H1 (cell line): ENCODE results near the gene CAV1. TPM values are rescaled to one million over a fixed set of nuclear protein-coding genes. Genes with fewer than 3 reads are reported as not detected.

Experiments
- CTCF ChIA-PET: fragments of 300-600 bp; sonication (Branson Sonifier 250); formaldehyde crosslinking; loops from one replicate; lab custom pipeline; 2021; ENCODE audit not compliant: partially characterized antibody; lab: Charles Lee
- POLR2A ChIA-PET: fragments of 300-600 bp; sonication (Branson Sonifier 250); formaldehyde crosslinking; loops from one replicate; lab custom pipeline; 2021; ENCODE audit warnings: inconsistent platforms; ENCODE audit not compliant: partially characterized antibody; lab: Charles Lee
- DNase-seq, 2 experiments: peaks; one replicate each; pipeline versions ENCODE4 v3.0.0 to v3.0.0-alpha.2; 2010 to 2022; ENCODE audit warnings: low spot score in 2 of 2, low read depth in 1 of 2, mixed read lengths in 1 of 2
- FAIRE-seq: peaks from 2 replicates; lab custom pipeline; 2011; peaks lifted over from hg19 to GRCh38; lab: Jason Lieb, UNC
- H2AFZ ChIP-seq: 2 replicates; pipeline ENCODE4 v1.8.1; 2012; ENCODE audit warnings: low read length, inconsistent platforms
- H2AK5ac ChIP-seq: 2 replicates; pipeline ENCODE4 v1.6.1; 2013; ENCODE audit warnings: low read depth, low read length
- H2BK120ac ChIP-seq: replicated peaks from 2 replicates; pipeline ENCODE3; 2013; ENCODE audit warnings: low read depth, low read length, inconsistent platforms
- H2BK12ac ChIP-seq: 2 replicates; pipeline ENCODE4 v1.6.1; 2013; ENCODE audit warnings: low read depth, low read length
- H2BK15ac ChIP-seq: 2 replicates; pipeline ENCODE4 v1.6.1; 2013; ENCODE audit warnings: low read length
- H2BK20ac ChIP-seq: 2 replicates; pipeline ENCODE4 v1.6.1; 2013; ENCODE audit warnings: low read length
- H2BK5ac ChIP-seq: 2 replicates; pipeline ENCODE4 v1.6.1; 2013; ENCODE audit warnings: low read depth, low read length
- H3K14ac ChIP-seq: 2 replicates; pipeline ENCODE4 v1.6.1; 2013; ENCODE audit warnings: inconsistent platforms; ENCODE audit not compliant: insufficient read length
- H3K18ac ChIP-seq: 2 replicates; pipeline ENCODE4 v1.6.1; 2013; ENCODE audit warnings: low read length; ENCODE audit errors: extremely low read depth
- H3K23ac ChIP-seq: 2 replicates; pipeline ENCODE4 v1.6.1; 2013; ENCODE audit warnings: inconsistent platforms; ENCODE audit not compliant: insufficient read length
- H3K23me2 ChIP-seq: 2 replicates; pipeline ENCODE4 v1.6.1; 2013; ENCODE audit warnings: low read depth, low read length
- H3K27ac ChIP-seq: 2 replicates; pipeline ENCODE4 v1.6.1; 2011; ENCODE audit warnings: low read depth, low read length, inconsistent platforms
- H3K27me3 ChIP-seq, 4 experiments: replicated peaks in 1 of 4; 1 replicate in 1 of 4; 2 replicates in 3 of 4; pipeline versions ENCODE4 v1.6.1 to v1.8.1; 2011 to 2013; ENCODE audit warnings: low read length in 3 of 4, mild to moderate bottlenecking in 3 of 4, inconsistent platforms in 2 of 4, mixed read lengths in 2 of 4, moderate library complexity in 1 of 4; ENCODE audit not compliant: control insufficient read depth in 3 of 4, insufficient read depth in 3 of 4; ENCODE audit errors: extremely low read depth in 1 of 4
- H3K36me3 ChIP-seq, 4 experiments: 2 replicates each; pipeline versions ENCODE4 v1.6.1 to v1.8.1; 2011 to 2013; ENCODE audit warnings: mild to moderate bottlenecking in 4 of 4, low read length in 3 of 4, moderate library complexity in 2 of 4, control low read depth in 1 of 4, inconsistent platforms in 1 of 4; ENCODE audit not compliant: insufficient read depth in 4 of 4, control insufficient read depth in 2 of 4
- H3K4ac ChIP-seq: replicated peaks from 2 replicates; pipeline ENCODE3; 2013; ENCODE audit warnings: low read length, low read depth, mixed read lengths, inconsistent platforms; ENCODE audit not compliant: insufficient read length
- H3K4me1 ChIP-seq, 4 experiments: replicated peaks in 1 of 4; 1 replicate in 1 of 4; 2 replicates in 3 of 4; pipeline versions ENCODE4 v1.6.1 to v1.8.1; 2011 to 2013; ENCODE audit warnings: low read length in 3 of 4, inconsistent platforms in 2 of 4, mixed read lengths in 1 of 4; ENCODE audit not compliant: insufficient read depth in 4 of 4, control insufficient read depth in 3 of 4
- H3K4me2 ChIP-seq, 2 experiments: 2 replicates each; pipeline versions ENCODE4 v1.6.1 to v1.8.1; 2011 to 2013; ENCODE audit warnings: low read depth in 2 of 2, low read length in 2 of 2, control low read depth in 1 of 2, inconsistent platforms in 1 of 2, mild to moderate bottlenecking in 1 of 2; ENCODE audit not compliant: insufficient read depth in 1 of 2
- H3K4me3 ChIP-seq, 4 experiments: fragments of 200-600, 300-600 bp in 1 of 4; sonication (generic), shearing (Covaris generic), sonication (Bioruptor Twin) in 1 of 4; 2 replicates each; pipeline versions ENCODE4 v1.5.1 to v1.8.1; 2011 to 2016; ENCODE audit warnings: low read length in 4 of 4, low read depth in 3 of 4, control low read depth in 2 of 4, inconsistent platforms in 2 of 4, mild to moderate bottlenecking in 2 of 4, mixed read lengths in 1 of 4, moderate library complexity in 1 of 4; ENCODE audit not compliant: insufficient read depth in 2 of 4; ENCODE audit errors: extremely low read depth in 1 of 4
- H3K56ac ChIP-seq: replicated peaks from 2 replicates; pipeline ENCODE3; 2013; ENCODE audit warnings: low read depth, mild to moderate bottlenecking, mixed read lengths, low read length, inconsistent platforms; ENCODE audit not compliant: insufficient read length
- H3K79me1 ChIP-seq: 2 replicates; pipeline ENCODE4 v1.6.1; 2013; ENCODE audit warnings: low read depth, low read length, control low read depth
- H3K79me2 ChIP-seq, 2 experiments: 2 replicates each; pipeline versions ENCODE4 v1.6.1 to v1.8.1; 2012 to 2013; ENCODE audit warnings: low read length in 2 of 2, mild to moderate bottlenecking in 2 of 2, inconsistent platforms in 1 of 2; ENCODE audit not compliant: insufficient read depth in 2 of 2, control insufficient read depth in 1 of 2
- H3K9ac ChIP-seq, 4 experiments: replicated peaks in 1 of 4; 1 replicate in 1 of 4; 2 replicates in 3 of 4; pipeline versions ENCODE4 v1.6.1 to v1.8.1; 2011 to 2013; ENCODE audit warnings: low read depth in 3 of 4, low read length in 3 of 4, control low read depth in 2 of 4, mild to moderate bottlenecking in 2 of 4, moderate library complexity in 2 of 4, inconsistent platforms in 1 of 4; ENCODE audit errors: extremely low read depth in 1 of 4
- H3K9me3 ChIP-seq, 2 experiments: 2 replicates each; pipeline versions ENCODE4 v1.6.1 to v1.8.1; 2012 to 2013; ENCODE audit warnings: mild to moderate bottlenecking in 2 of 2, moderate library complexity in 2 of 2, control low read depth in 1 of 2, inconsistent platforms in 1 of 2, low read depth in 1 of 2, low read length in 1 of 2, mixed read lengths in 1 of 2; ENCODE audit not compliant: insufficient read depth in 2 of 2
- H4K20me1 ChIP-seq, 2 experiments: replicated peaks in 1 of 2; 2 replicates each; pipeline versions ENCODE3 to v1.8.1; 2011 to 2013; ENCODE audit warnings: inconsistent platforms in 2 of 2, low read length in 2 of 2, mild to moderate bottlenecking in 1 of 2; ENCODE audit not compliant: insufficient read depth in 2 of 2, control insufficient read depth in 1 of 2
- H4K5ac ChIP-seq: 2 replicates; pipeline ENCODE4 v1.6.1; 2013; ENCODE audit warnings: low read length, low read depth, mixed read lengths, inconsistent platforms; ENCODE audit not compliant: insufficient read length
- H4K8ac ChIP-seq: 2 replicates; pipeline ENCODE4 v1.8.0; 2013; ENCODE audit warnings: mild to moderate bottlenecking, moderate library complexity, low read length, inconsistent platforms; ENCODE audit not compliant: insufficient read depth; ENCODE audit errors: extremely low read depth
- H4K91ac ChIP-seq: replicated peaks from 2 replicates; pipeline ENCODE3; 2013; ENCODE audit warnings: low read length, mixed read lengths, inconsistent platforms; ENCODE audit not compliant: insufficient read length
- ASH2L ChIP-seq: fragments of 200-600, 300-600 bp; sonication (generic); IDR thresholded peaks from one replicate; pipeline ENCODE4 v1.7.1; 2017; ENCODE audit warnings: low read length
- BACH1 ChIP-seq: IDR thresholded peaks from 2 replicates; pipeline ENCODE4 v1.6.1; 2012; ENCODE audit warnings: low read length, improper control_type of control experiment
- BRCA1 ChIP-seq: IDR thresholded peaks from 2 replicates; pipeline ENCODE4 v1.6.1; 2012; ENCODE audit warnings: low read depth, low read length, improper control_type of control experiment
- CHD1 ChIP-seq: IDR thresholded peaks from 2 replicates; pipeline ENCODE4 v1.6.1; 2012; ENCODE audit warnings: low read depth, low read length, improper control_type of control experiment
- CTCF ChIP-seq, 3 experiments: IDR thresholded peaks; 1 replicate in 2 of 3; 2 replicates in 1 of 3; pipeline versions ENCODE4 v1.5.1 to v1.6.1; 2011; ENCODE audit warnings: low read length in 3 of 3, mild to moderate bottlenecking in 3 of 3, inconsistent platforms in 2 of 3, low read depth in 1 of 3, moderate library complexity in 1 of 3; ENCODE audit not compliant: insufficient read depth in 1 of 3; ENCODE audit errors: control extremely low read depth in 1 of 3
- KDM5A ChIP-seq: fragments of 200-600 bp; IDR thresholded peaks from 2 replicates; pipeline ENCODE4 v1.7.1; 2012; ENCODE audit warnings: mild to moderate bottlenecking, low read length, inconsistent platforms, mixed read lengths
- POLR2AphosphoS5 ChIP-seq: IDR thresholded peaks from 2 replicates; pipeline ENCODE4 v1.6.1; 2011; ENCODE audit warnings: low read depth, low read length
- RBBP5 ChIP-seq: IDR thresholded peaks from 2 replicates; pipeline ENCODE4 v1.7.1; 2012; ENCODE audit warnings: low read depth, mild to moderate bottlenecking, inconsistent platforms, low read length, moderate library complexity, borderline replicate concordance
- RNF2 ChIP-seq: fragments of 200-900, 300-1000 bp; sonication (generic); IDR thresholded peaks from 2 replicates; pipeline ENCODE4 v1.7.1; 2016; ENCODE audit warnings: borderline replicate concordance, low read depth, mild to moderate bottlenecking, antibody characterized with exemption, low read length; ENCODE audit not compliant: poor library complexity, severe bottlenecking; ENCODE audit errors: missing control alignments
- SAP30 ChIP-seq: fragments of 300-600 bp; sonication (generic); IDR thresholded peaks from 2 replicates; pipeline ENCODE4 v1.7.1; 2012; ENCODE audit warnings: low read length, moderate library complexity, mild to moderate bottlenecking, inconsistent platforms; ENCODE audit not compliant: insufficient read depth, insufficient replicate concordance
- SP1 ChIP-seq: IDR thresholded peaks from 2 replicates; pipeline ENCODE4 v1.6.1; 2011; ENCODE audit warnings: low read depth, low read length
- SP2 ChIP-seq: IDR thresholded peaks from 2 replicates; pipeline ENCODE4 v1.6.1; 2012; ENCODE audit warnings: mild to moderate bottlenecking, low read length, inconsistent platforms
- YY1 ChIP-seq: IDR thresholded peaks from 2 replicates; pipeline ENCODE4 v1.6.1; 2011; ENCODE audit warnings: low read depth, mild to moderate bottlenecking, low read length
- WGBS, 2 experiments: shearing (Covaris generic) in 1 of 2; methylation state at CpG; one replicate each; pipeline versions ENCODE4 v1.1.6 to v1.1.7; 2013 to 2015; ENCODE audit warnings: low lambda C conversion rate in 2 of 2, mixed read lengths in 2 of 2, inconsistent platforms in 1 of 2, low coverage in 1 of 2, missing lambda C conversion rate in 1 of 2; ENCODE audit not compliant: insufficient replicate concordance in 2 of 2, insufficient coverage in 1 of 2, insufficient read length in 1 of 2; ENCODE audit errors: extremely low coverage in 1 of 2, missing lambda C conversion rate in 1 of 2; 5-methylcytosine and 5-hydroxymethylcytosine counted together
- polyA plus RNA-seq, 7 experiments: library from polyadenylated mRNA; depleted of rRNA in 3 of 7; stranded (reverse) in 5 of 7; unstranded in 2 of 7; fragments of >200 nt in 5 of 7; fragments of 200-250 nt in 2 of 7; gene quantifications; 1 replicate in 5 of 7; 2 replicates in 1 of 7; 4 replicates in 1 of 7; pipeline versions ENCODE4 v1.2.1 to v1.2.3, GENCODE V29; 2011 to 2013; ENCODE audit warnings: missing spikeins in 2 of 7, mixed read lengths in 2 of 7
- total RNA-seq: library from RNA; stranded (reverse); fragmentation: NEBNext Ultra II Directional; extraction: Animal tissue kit (Norgen Biotek cat#: 25700); gene quantifications from 2 replicates; pipeline ENCODE4 v1.2.1, GENCODE V29; 2021

The CAV1 gene
- total and polyA plus RNA-seq, 2 of the 8 experiments (the other 6 are each of a cell fraction or from before 2014, with no cell fraction given): 16.3 to 21.8 TPM

GRCh38 chr7:116572036-116572435, 47.2 kb downstream of the CAV1 start:
- H3K4me2 ChIP-seq: no peak overlapping the region
- no peaks in the 10 kb centered on the region for H3K79me1 ChIP-seq
- H3K23ac ChIP-seq: no peak overlapping the region
- H2BK12ac ChIP-seq: no peak overlapping the region
- H3K18ac ChIP-seq: no peak overlapping the region
- no peaks in the 10 kb centered on the region for H3K27me3 ChIP-seq
- no peaks in the 10 kb centered on the region for H3K23me2 ChIP-seq
- H3K9ac ChIP-seq: no peak overlapping the region
- H3K4me3 ChIP-seq: no peak overlapping the region
- H4K5ac ChIP-seq: no peak overlapping the region
- no peak overlapping the region for H4K8ac ChIP-seq
- no peak overlapping the region for H2AK5ac ChIP-seq
- no peaks in the 10 kb centered on the region for H3K36me3 ChIP-seq
- H4K91ac ChIP-seq: no peak overlapping the region
- CTCF ChIA-PET: interaction anchor here (0.8 to 1.4 kb wide), 3 partner anchors 9 to 19 kb away, joined by 3 to 6 read pairs (median 3); no protein-coding TSS in a partner anchor
- H3K9me3 ChIP-seq: no peaks in the 10 kb centered on the region
- POLR2A ChIA-PET: no interaction called here
- FAIRE-seq (no peak), DNase-seq (no peak)
- H2BK5ac ChIP-seq: no peak overlapping the region
- no peak overlapping the region for H2BK120ac ChIP-seq
- H2BK15ac ChIP-seq: no peak overlapping the region
- H3K56ac ChIP-seq: no peak overlapping the region
- H2AFZ ChIP-seq: no peak overlapping the region
- no peak overlapping the region for H3K27ac ChIP-seq
- no peak overlapping the region for H2BK20ac ChIP-seq
- WGBS, 2 experiments: 96% methylated on average over 3 of the region's 3 CpGs; no CpG with 5 or more reads in 1 of the 2 experiments
- no peaks in the 10 kb centered on the region for H3K79me2 ChIP-seq
- no peaks in the 10 kb centered on the region for H4K20me1 ChIP-seq
- no peak overlapping the region for H3K4ac ChIP-seq
- H3K14ac ChIP-seq: no peak overlapping the region
- H3K4me1 ChIP-seq: no peaks in the 10 kb centered on the region
- no peak for TF ChIP-seq SP1
- TF ChIP-seq RBBP5: no peak
- TF ChIP-seq POLR2AphosphoS5: no peak
- no peak for TF ChIP-seq ASH2L
- TF ChIP-seq CTCF (IDR thresholded peaks at IDR 0.05; ENCODE audit: control extremely low read depth in 1 of 3, insufficient read depth in 1 of 3, low read depth in 1 of 3, low read length in 3 of 3): no peak
- no peak for TF ChIP-seq YY1
- no peak for TF ChIP-seq KDM5A
- TF ChIP-seq RNF2: no peak
- TF ChIP-seq SAP30: no peak
- no peak for TF ChIP-seq BRCA1
- no peak for TF ChIP-seq SP2
- no peak for TF ChIP-seq CHD1
- TF ChIP-seq BACH1: no peak
